Vagina (tissue), 2 donors: ENCODE results near the gene CCRL2.

Experiments
- POLR2A ChIP-seq, 2 donors: fragments of 450-650 bp; IDR thresholded peaks; one replicate each; pipeline ENCODE4 v1.6.1; 2017; ENCODE audit warnings: antibody characterized with exemption in 2 of 2, mild to moderate bottlenecking in 2 of 2, moderate library complexity in 2 of 2
- POLR2AphosphoS5 ChIP-seq, 2 donors: sonication (generic); formaldehyde crosslinking; IDR thresholded peaks; one replicate each; pipeline ENCODE4 v1.9.0; 2017; ENCODE audit warnings: antibody characterized with exemption in 2 of 2, mild to moderate bottlenecking in 2 of 2, low read depth in 1 of 2; ENCODE audit not compliant: insufficient read depth in 1 of 2
- TF ChIP-seq, protein P1 (sequence below), 3 experiments: fragments of 450-650 bp in 2 of 3; fragments of 200-600 bp in 1 of 3; sonication (generic) in 1 of 3; IDR thresholded peaks; one replicate each; pipeline ENCODE4 v1.5.1; 2017 to 2019; ENCODE audit warnings: antibody characterized with exemption in 3 of 3, mild to moderate bottlenecking in 2 of 3, moderate library complexity in 2 of 3

DNA sequence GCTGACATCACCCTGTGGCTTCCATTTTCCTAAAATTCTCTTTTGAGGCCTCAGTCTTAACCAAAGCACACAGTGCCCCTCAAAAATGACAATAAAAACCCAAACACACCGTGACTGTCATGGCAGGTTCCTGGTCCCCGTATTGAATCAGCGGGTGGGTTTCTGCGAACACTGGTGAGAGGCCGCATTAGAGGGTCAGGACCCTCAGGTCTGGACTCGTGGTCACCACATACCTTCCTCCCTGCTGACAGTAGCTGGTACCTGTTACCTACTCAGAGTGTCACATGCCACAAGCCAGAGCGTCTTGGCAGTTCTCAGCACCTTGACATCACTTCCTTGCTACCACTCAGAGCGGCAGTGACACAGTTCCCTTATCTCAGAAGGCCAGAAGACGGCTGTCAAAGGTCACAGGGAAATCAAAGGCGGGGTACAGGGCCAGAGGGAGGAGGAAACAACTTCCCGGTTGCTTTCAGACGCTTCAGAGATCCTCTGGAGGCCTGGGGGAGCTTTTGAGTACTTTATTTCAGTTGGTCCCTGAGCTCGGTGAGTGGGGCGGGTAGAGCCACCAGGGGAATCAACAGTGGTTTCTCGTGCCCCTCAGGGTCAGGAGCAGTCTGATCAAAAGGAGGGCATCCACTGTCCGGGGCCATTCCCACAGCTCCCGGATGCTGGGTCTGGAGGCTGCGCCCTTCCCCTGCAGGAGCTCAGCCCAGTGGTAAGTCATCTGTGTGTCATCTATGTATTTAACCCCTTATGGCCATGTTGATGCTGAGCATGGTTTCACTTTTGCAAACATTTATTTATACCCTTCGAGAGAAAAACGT is at the start of gene CCRL2, which contains the start of gene CCR5AS:
- TF ChIP-seq, protein P1, sequence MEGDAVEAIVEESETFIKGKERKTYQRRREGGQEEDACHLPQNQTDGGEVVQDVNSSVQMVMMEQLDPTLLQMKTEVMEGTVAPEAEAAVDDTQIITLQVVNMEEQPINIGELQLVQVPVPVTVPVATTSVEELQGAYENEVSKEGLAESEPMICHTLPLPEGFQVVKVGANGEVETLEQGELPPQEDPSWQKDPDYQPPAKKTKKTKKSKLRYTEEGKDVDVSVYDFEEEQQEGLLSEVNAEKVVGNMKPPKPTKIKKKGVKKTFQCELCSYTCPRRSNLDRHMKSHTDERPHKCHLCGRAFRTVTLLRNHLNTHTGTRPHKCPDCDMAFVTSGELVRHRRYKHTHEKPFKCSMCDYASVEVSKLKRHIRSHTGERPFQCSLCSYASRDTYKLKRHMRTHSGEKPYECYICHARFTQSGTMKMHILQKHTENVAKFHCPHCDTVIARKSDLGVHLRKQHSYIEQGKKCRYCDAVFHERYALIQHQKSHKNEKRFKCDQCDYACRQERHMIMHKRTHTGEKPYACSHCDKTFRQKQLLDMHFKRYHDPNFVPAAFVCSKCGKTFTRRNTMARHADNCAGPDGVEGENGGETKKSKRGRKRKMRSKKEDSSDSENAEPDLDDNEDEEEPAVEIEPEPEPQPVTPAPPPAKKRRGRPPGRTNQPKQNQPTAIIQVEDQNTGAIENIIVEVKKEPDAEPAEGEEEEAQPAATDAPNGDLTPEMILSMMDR (IDR thresholded peaks at IDR 0.05): no peak
- TF ChIP-seq POLR2A (IDR thresholded peaks at IDR 0.05): no peak
- TF ChIP-seq POLR2AphosphoS5 (IDR thresholded peaks at IDR 0.05; ENCODE audit: insufficient read depth in 1 of 2, low read depth in 1 of 2): peak; percentile 49 to 53
